Activated naive CD8-positive, alpha-beta T cell treated with anti-CD3 and anti-CD28 coated beads for 36 hours (primary cell): ENCODE measurements around the gene ALKAL2. TPM values are rescaled to one million over a fixed set of nuclear protein-coding genes. Genes with fewer than 3 reads are reported as not detected.
A peak's percentile ranks its signal among the peaks of the same experiment; 100 is the strongest.

Experiments used
- DNase-seq: peaks from one replicate; pipeline ENCODE4 v3.0.0; 2021
- H3K27ac Mint-ChIP-seq: one replicate; pipeline ENCODE4 v1.8.0; 2022; ENCODE audit warnings: mild to moderate bottlenecking, moderate library complexity, mixed read lengths
- H3K27me3 Mint-ChIP-seq: one replicate; pipeline ENCODE4 v1.8.0; 2022; ENCODE audit warnings: mild to moderate bottlenecking, mixed read lengths
- H3K36me3 Mint-ChIP-seq: one replicate; pipeline ENCODE4 v1.8.0; 2021; ENCODE audit warnings: mild to moderate bottlenecking, mixed read lengths
- H3K4me1 Mint-ChIP-seq: one replicate; pipeline ENCODE4 v1.8.0; 2021; ENCODE audit warnings: mixed read lengths
- H3K4me3 Mint-ChIP-seq: one replicate; pipeline ENCODE4 v1.8.0; 2022; ENCODE audit warnings: mild to moderate bottlenecking, moderate library complexity, mixed read lengths
- H3K9me3 Mint-ChIP-seq: one replicate; pipeline ENCODE4 v1.8.0; 2022; ENCODE audit warnings: mixed read lengths
- total RNA-seq, 2 experiments: library from RNA; stranded (reverse); gene quantifications; one replicate each; pipeline ENCODE4 v1.2.3, GENCODE V29; 2021

Gene ALKAL2
- total RNA-seq, 2 experiments from 2014 or later: not detected

DNA sequence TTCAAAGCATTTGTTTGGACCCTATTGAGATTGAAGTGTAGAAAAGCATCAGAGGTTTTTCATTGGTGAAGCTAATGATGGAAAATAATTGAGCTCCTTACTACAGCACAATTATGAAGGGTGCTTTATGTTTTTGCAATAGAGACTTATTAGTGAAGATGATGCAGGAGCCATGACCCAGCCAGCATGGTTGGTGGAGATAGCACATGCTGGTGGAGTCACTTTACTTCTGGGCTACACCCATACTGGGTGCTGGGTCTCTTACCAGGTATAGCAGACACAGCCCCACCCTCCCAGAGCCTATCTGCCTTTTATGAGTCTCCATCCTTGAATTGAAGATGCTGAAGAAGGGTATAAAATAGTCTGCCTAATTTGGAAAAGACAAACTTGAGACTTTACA is 19.6 kb downstream of the ALKAL2 start:
- Mint-ChIP-seq H3K27me3 (no peaks in the 10 kb centered on the region), H3K36me3 (peaks cover 18% of the 10 kb centered on the region), H3K27ac (no peak overlapping the region), H3K9me3 (no peaks in the 10 kb centered on the region), H3K4me3 (no peak overlapping the region), H3K4me1 (peaks cover 51% of the 10 kb centered on the region)
- DNase-seq: no peak

DNA sequence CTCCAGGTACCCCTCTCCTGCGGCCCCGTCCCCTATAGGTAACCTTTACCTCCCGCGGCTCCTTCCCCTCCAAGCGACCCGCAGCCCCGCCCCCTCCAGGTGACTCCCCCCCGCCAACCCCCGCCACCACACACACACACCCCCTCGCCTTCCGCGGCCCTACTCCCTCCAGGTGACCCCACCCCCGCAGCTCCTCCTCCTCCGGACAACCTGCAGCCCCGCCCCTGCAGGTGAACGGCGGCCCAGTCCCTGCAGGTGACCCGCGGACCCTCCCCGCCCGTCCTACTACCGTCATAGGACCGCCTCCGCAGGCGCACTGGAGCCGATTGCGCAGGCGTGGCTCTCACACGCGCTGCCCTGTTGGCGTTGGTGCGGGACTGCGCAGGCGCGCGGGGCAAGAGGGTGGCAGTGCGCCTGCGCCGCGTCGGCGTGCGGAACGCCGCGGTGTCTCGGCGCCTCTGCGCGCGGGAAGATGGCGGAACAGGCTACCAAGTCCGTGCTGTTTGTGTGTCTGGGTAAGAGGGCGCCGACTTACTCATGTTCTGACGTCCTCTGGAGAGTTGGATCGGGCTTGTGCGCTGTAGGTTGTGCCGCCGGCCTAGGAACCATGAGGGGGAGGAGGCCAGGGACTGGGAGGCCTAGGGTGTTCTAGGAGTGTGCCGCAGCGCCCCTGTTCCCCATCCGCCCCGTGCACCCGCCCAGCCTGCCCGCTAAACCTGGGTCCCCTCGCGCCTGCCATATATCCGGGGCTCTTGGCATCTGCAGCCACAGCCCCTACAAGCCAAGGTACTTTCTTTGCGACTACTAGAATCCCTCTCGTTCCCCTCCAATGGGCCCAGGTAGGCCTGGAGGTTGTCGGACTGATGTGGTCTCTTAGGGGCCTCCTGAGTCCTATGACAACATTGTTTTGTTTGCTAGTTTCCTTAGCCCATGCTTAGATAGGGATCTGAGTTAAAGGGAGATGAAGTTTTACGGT is 23.1 kb downstream of the ALKAL2 start, which contains the start of gene ACP1:
TSS of gene ACP1 (plus strand) at position 455 of the 976 bp plus-strand sequence. CDS start at position 473, 18 bp downstream.
- Mint-ChIP-seq H3K4me3 (peak within 1 kb of the TSS; percentile 91), H3K27ac (peak within 1 kb of the TSS; percentile 97), H3K36me3 (peaks cover 24% of the 10 kb centered on the region), H3K4me1 (peaks cover 38% of the 10 kb centered on the region), H3K9me3 (no peaks in the 10 kb centered on the region), H3K27me3 (no peaks in the 10 kb centered on the region)
- peak; percentile 97 for DNase-seq

DNA sequence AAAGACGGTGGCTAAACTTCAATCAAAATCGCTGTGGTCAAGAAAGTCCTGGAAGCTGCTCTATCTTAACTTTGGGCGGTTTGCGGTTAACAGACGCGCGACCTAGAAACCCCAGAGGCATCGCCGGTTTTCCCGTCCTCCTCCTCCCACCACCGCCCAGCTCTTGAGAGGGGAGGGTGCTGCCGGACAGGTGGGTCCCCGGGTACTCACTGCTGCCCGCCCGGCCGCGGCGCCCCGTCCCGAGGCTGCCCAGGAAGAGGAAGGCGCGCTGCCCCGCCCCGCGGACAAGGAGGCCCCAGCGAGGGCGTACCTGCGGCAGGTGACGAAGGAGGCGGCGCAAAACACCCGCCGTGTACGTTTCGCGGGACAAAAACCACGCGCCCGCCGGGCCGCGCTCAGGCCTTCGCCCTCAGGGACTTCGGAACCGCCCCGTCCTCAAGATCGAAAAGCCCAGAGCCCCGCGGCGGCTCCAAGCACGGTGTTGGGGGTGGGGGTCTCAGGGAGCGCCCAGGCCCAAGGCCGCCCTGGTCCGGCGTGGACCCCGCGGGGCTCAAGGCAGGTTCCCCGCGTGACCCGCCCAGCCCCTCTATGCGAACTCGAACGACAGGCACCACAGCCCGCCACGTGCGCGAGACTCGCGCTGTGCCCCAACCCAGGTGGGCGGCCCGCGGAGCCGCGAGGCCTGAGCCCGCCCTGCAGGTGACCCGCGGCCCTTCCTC is 24.0 kb downstream of the ALKAL2 start, which contains the start of gene SH3YL1:
TSS of gene SH3YL1 (minus strand) at position 259 of the 719 bp plus-strand sequence. CDS start at position 211, 48 bp downstream.
- H3K27ac Mint-ChIP-seq: peak within 1 kb of the TSS; percentile 97
- peaks cover 28% of the 10 kb centered on the region for H3K36me3 Mint-ChIP-seq
- DNase-seq: peak; percentile 53
- H3K4me3 Mint-ChIP-seq: peak within 1 kb of the TSS; percentile 91
- peaks cover 32% of the 10 kb centered on the region for H3K4me1 Mint-ChIP-seq
- H3K27me3 Mint-ChIP-seq: no peaks in the 10 kb centered on the region
- H3K9me3 Mint-ChIP-seq: peaks cover 4% of the 10 kb centered on the region

DNA sequence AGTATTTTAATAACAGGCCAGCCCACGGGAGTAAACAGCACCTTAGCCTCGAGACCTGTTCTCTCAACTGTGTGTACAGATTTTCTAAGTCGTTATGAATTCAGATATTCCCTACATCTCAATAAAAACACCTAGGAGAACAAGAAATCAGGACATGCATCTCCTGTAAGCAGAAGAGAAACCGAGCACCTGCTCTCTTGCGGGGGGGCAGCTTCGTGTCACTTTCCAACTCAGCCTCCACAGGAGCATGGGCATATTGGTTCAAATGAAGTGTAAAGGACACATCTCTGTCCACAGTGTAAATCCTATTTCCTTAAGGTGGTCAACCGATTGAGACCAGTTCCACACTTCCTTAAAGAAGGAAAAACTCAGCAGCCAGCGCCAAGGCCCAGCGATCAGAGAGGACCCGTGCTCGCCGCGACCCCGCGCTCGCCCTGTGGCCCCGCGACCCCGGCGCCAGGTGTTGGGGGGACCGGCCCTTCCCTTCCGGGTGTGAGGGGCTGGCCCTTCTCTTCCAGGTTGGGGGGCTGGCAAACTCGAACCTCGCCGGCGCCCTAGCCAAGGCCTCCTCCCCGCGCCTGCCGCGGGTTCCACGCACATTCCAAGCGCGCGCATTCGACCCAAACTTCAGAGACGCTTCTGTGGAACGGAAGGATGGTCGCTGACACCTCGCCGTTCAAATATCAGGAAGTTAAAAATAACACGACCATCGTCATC is 24.7 kb downstream of the ALKAL2 start:
- Mint-ChIP-seq H3K27ac (peak overlapping the region; percentile 82), H3K4me1 (peaks cover 25% of the 10 kb centered on the region), H3K27me3 (no peaks in the 10 kb centered on the region), H3K9me3 (peaks cover 11% of the 10 kb centered on the region), H3K4me3 (peak overlapping the region; percentile 91), H3K36me3 (peaks cover 36% of the 10 kb centered on the region)
- no peak for DNase-seq

DNA sequence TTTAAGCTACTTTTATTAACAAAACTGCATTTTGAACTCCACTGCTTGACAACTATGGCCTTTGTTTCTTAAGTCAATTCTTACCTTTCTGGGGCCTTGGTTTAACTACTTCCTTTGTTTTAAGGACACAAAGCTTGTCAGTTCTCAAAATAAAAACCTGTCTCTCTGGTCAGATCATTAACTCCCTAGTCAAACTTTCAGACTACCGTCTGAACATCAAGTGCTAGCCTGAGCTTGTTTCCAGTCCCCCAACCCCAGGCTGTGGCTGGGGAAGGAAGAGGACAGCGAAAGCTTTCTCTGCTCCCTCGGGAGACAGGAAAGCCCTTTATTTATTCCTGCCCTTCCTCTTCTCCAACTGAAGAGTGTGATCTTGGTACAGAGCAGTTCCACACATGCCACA is 25.8 kb downstream of the ALKAL2 start:
- peaks cover 20% of the 10 kb centered on the region for H3K9me3 Mint-ChIP-seq
- H3K27ac Mint-ChIP-seq: peak overlapping the region; percentile 39
- DNase-seq: no peak
- H3K27me3 Mint-ChIP-seq: no peaks in the 10 kb centered on the region
- H3K36me3 Mint-ChIP-seq: peaks cover 38% of the 10 kb centered on the region
- peaks cover 15% of the 10 kb centered on the region for H3K4me1 Mint-ChIP-seq
- H3K4me3 Mint-ChIP-seq: no peak overlapping the region

DNA sequence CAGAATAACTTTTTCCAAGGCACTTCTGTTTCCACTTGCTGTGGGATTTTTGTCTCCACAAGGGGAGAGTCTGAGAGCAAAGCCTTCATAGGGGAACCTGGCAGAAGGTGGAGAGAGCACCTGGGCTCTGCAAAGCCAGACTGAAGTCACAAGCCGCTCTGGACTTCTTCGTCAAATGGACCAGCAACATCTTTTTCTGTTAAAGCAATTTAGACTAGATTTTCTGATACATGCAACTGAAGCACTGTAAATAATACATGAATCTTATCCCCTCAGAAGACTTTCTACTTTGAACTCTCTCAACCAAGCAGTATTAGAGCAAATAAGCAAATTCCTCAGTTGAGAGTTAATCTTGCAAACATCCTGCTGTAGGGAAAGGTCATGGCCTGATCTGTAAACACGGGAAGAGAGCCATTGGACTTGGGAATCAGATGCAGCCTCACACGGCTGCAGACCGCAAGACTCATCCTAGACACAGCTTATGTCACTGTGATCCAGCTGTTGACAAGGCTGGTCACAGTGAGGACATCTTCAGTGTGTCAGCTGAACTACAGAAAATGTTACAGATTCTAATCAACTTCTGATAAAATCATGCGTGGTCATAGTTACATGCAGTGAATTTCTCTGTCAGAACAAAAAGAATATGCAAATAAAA is 27.3 kb downstream of the ALKAL2 start:
- Mint-ChIP-seq H3K4me3 (no peak overlapping the region), H3K27me3 (no peaks in the 10 kb centered on the region), H3K4me1 (peaks cover 12% of the 10 kb centered on the region), H3K27ac (no peak overlapping the region), H3K36me3 (peaks cover 31% of the 10 kb centered on the region), H3K9me3 (peaks cover 20% of the 10 kb centered on the region)
- no peak for DNase-seq

DNA sequence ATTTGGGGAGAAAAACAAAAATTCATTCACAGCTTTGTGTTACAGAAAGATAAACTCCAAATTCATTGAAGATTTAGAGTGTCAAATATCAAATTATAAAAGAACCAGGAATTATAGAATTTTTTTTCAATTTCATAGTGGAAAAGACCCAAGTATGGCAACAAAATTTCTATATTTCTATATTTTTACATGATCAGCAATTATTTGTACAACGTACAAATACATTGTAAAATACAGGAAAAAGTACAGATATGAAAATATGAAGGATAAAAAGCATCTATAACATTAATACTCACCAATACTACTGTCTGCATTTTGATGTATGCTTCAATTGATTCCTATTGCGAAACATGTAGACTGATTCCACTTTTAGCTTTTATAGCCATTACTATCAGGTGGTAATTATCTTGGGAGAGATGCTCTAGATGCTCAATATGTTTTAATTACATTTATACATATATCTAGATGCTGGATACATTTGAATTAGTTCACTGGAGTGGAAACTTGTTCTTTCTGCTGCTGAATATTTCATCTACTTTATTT is 28.0 kb downstream of the ALKAL2 start:
- Mint-ChIP-seq H3K9me3 (peaks cover 20% of the 10 kb centered on the region), H3K4me1 (peaks cover 12% of the 10 kb centered on the region), H3K27me3 (no peaks in the 10 kb centered on the region), H3K36me3 (peaks cover 31% of the 10 kb centered on the region), H3K4me3 (no peak overlapping the region), H3K27ac (no peak overlapping the region)
- DNase-seq: no peak

DNA sequence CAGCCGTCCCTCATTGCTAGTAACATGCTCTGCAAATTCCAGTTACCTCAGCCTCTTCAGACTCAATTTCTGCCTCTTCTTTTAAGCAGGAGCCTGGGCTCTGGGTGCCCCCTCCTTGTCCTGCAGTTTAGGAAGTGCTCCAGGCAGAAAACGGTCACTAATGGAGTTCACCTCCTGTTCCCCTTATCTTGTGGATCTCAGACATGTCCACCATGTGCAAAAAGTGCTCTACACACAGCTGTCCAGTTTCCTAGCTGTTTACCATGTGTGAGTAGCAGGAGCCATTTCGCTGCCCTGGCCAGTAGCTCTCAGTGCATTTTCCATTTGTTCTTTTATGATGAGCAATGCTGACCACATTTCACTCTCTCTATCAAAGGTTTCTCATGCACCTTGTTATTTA is 29.0 kb downstream of the ALKAL2 start:
- Mint-ChIP-seq H3K4me3 (no peak overlapping the region), H3K27me3 (no peaks in the 10 kb centered on the region), H3K4me1 (peaks cover 12% of the 10 kb centered on the region), H3K9me3 (peaks cover 20% of the 10 kb centered on the region), H3K36me3 (peaks cover 31% of the 10 kb centered on the region), H3K27ac (no peak overlapping the region)
- DNase-seq: no peak

DNA sequence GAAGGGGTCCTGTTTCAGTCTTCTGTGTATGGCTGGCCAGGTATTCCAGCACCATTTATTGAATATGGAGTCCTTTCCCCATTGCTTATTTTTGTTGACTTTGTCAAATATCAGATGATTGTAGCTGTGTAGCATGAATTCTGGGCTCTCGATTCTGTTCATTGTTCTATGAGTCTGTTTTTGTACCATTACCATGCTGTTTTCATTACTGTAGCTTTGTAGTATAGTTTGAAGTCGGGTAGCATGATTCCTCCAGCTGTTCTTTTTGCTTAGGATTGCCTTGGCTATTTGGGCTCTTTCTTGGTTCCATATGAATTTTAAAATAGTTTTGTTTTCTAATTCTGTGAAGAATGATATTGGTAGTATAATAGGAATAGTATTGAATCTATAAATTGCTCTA is 30.0 kb downstream of the ALKAL2 start:
- no peak for DNase-seq
- Mint-ChIP-seq H3K4me3 (no peak overlapping the region), H3K36me3 (peaks cover 29% of the 10 kb centered on the region), H3K9me3 (peaks cover 20% of the 10 kb centered on the region), H3K4me1 (peaks cover 9% of the 10 kb centered on the region), H3K27me3 (no peaks in the 10 kb centered on the region), H3K27ac (no peak overlapping the region)

DNA sequence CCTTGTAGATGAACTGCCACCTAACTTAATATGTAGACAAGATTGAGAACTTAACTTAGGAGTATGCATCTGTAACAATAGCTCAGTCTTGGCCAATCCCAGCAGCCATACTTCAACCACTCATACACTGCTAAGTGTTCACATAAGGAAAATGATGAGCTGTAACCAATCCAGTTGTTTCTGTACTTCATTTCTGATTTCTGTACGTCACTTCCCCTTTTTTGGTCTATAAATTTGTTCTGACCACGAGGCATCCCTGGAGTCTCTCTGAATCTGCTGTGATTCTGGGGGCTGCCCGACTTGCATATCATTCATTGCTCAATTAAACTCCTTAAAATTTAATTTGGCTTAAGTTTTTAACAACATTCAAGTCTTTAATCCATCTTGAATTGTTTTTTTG is 30.5 kb downstream of the ALKAL2 start:
- DNase-seq: no peak
- H3K27ac Mint-ChIP-seq: no peak overlapping the region
- H3K4me1 Mint-ChIP-seq: peaks cover 5% of the 10 kb centered on the region
- H3K27me3 Mint-ChIP-seq: no peaks in the 10 kb centered on the region
- peaks cover 20% of the 10 kb centered on the region for H3K9me3 Mint-ChIP-seq
- H3K4me3 Mint-ChIP-seq: no peak overlapping the region
- peaks cover 24% of the 10 kb centered on the region for H3K36me3 Mint-ChIP-seq

DNA sequence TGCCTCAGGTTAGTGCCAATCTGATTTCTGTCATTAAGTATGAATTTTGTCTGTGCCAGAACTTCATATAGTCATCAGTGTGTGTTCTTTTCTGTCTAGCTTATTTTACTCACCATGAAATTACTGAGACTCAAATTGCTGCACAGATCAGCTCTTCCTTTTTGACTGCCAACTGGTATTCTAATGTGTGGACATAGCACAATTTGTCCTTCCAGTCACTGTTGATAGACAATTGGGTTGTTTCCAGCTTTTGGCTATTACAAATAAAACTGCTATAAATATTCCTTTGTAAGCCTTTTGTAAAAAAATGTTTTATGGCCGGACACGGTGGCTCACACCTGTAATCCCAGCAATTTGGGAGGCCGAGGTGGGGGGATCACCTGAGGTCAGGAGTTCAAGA is 31.8 kb downstream of the ALKAL2 start:
- peaks cover 20% of the 10 kb centered on the region for H3K9me3 Mint-ChIP-seq
- H3K27me3 Mint-ChIP-seq: no peaks in the 10 kb centered on the region

DNA sequence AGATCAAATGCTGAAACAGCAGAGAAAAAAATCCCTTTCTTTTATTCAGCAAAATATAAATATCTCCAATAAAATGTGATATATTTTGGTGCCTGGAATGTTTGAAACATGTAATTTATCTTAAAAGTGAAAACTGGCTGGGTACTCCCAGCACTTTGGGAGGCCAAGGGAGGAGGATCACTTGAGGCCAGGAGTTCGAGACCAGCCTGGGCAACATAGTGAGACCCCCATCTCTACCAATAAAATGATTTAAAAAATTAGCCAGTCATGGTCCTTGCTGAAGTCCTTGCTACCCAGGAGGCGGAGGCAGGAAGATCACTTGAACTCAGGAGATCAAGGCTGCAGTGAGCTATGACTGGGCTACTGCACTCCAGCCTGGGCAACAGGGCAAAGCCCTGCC is 32.7 kb downstream of the ALKAL2 start:
- Mint-ChIP-seq H3K27ac (no peak overlapping the region), H3K27me3 (no peaks in the 10 kb centered on the region), H3K9me3 (peaks cover 20% of the 10 kb centered on the region), H3K4me3 (no peak overlapping the region), H3K4me1 (no peaks in the 10 kb centered on the region), H3K36me3 (peaks cover 17% of the 10 kb centered on the region)
- DNase-seq: no peak

More for the DNA sequence above, 31.8 kb downstream of the ALKAL2 start:
- Mint-ChIP-seq H3K36me3 (peaks cover 20% of the 10 kb centered on the region), H3K4me3 (no peak overlapping the region), H3K27ac (no peak overlapping the region), H3K4me1 (no peaks in the 10 kb centered on the region)
- DNase-seq: no peak

DNA sequence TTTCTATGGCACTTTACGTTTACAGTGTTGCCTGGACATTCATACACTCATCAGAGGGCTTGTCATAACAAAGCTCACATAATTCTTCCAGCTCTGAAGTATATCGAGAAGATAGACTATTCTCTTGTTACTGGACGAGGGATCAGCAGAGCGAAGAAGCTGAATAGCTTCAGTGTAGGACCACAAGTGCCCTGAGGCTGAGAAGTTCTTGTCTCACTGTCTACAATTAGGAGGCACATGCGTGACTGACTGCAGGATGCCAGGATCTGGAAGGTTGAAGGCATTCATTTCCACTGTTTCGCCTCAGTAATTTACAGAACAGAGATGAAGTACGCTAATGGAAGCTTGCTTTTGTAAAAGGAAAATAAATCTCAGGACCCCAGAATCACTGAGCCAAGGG is 33.6 kb downstream of the ALKAL2 start:
- Mint-ChIP-seq H3K4me3 (no peak overlapping the region), H3K36me3 (peaks cover 14% of the 10 kb centered on the region), H3K27ac (no peak overlapping the region), H3K4me1 (no peaks in the 10 kb centered on the region), H3K9me3 (peaks cover 18% of the 10 kb centered on the region), H3K27me3 (no peaks in the 10 kb centered on the region)
- DNase-seq: no peak

DNA sequence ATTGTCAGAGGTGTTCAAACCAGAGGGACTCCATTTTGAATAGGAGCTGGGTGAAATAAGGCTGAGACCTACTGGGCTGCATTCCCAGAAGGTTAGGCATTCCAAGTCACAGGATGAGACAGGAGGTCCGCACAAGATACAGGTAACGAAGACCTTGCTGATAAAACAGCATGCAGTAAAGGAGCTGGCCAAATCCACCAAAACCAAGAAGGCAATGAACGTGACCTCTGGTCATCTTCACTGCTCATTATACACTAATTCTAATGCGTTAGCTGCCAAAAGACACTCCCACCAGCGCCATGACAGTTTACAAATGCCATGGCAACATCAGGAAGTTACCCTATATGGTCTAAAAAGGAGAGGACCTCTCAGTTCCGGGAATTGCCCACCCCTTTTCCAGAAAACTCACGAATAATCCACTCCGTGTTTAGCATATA is 34.7 kb downstream of the ALKAL2 start:
- peaks cover 7% of the 10 kb centered on the region for H3K36me3 Mint-ChIP-seq
- no peaks in the 10 kb centered on the region for H3K27me3 Mint-ChIP-seq
- H3K4me3 Mint-ChIP-seq: no peak overlapping the region
- no peaks in the 10 kb centered on the region for H3K4me1 Mint-ChIP-seq
- peaks cover 9% of the 10 kb centered on the region for H3K9me3 Mint-ChIP-seq
- H3K27ac Mint-ChIP-seq: no peak overlapping the region
- no peak for DNase-seq
